NB4 (cell line): ENCODE measurements around the gene CRYBB1.

Experiments
- DNase-seq: peaks from one replicate; pipeline ENCODE4 v3.0.0; 2010; ENCODE audit warnings: low read depth
- H3K4me3 ChIP-seq: one replicate; pipeline ENCODE4 v1.5.1; 2011; ENCODE audit warnings: mild to moderate bottlenecking, low read depth, low read length, moderate library complexity
- CTCF ChIP-seq: IDR thresholded peaks from one replicate; pipeline ENCODE4 v1.5.1; 2012; ENCODE audit warnings: low read depth, low read length
- MAX ChIP-seq: IDR thresholded peaks from 2 replicates; pipeline ENCODE4 v1.6.1; 2011; ENCODE audit warnings: low read depth, low read length
- MYC ChIP-seq: IDR thresholded peaks from 2 replicates; pipeline ENCODE4 v1.6.1; 2011; ENCODE audit warnings: low read depth, low read length
- POLR2A ChIP-seq: IDR thresholded peaks from 2 replicates; pipeline ENCODE4 v1.6.1; 2011; ENCODE audit warnings: mild to moderate bottlenecking; ENCODE audit not compliant: insufficient read length; ENCODE audit errors: extremely low read depth

The CRYBB1 gene

GRCh38 chr22:26556904-26557303, 60.9 kb downstream of the CRYBB1 start:
- no peak for TF ChIP-seq CTCF
- TF ChIP-seq POLR2A: no peak
- no peak for TF ChIP-seq MAX
- no peak overlapping the region for H3K4me3 ChIP-seq
- no peak for DNase-seq

- no peak overlapping the region for H3K4me3 ChIP-seq
- DNase-seq: no peak
- TF ChIP-seq POLR2A: no peak
- no peak for TF ChIP-seq CTCF
- no peak for TF ChIP-seq MYC
- no peak for TF ChIP-seq MAX
Measured at GRCh38 chr22:26555478-26555877, 62.3 kb downstream of the CRYBB1 start.

GRCh38 chr22:26554956-26555355, 62.9 kb downstream of the CRYBB1 start:
- H3K4me3 ChIP-seq: no peak overlapping the region
- no peak for TF ChIP-seq CTCF
- TF ChIP-seq POLR2A: no peak
- no peak for TF ChIP-seq MAX
- no peak for TF ChIP-seq MYC
- DNase-seq: no peak

GRCh38 chr22:26553056-26553752, 64.6 kb downstream of the CRYBB1 start:
- peak; percentile 34 for DNase-seq
- no peak overlapping the region for H3K4me3 ChIP-seq
- TF ChIP-seq MAX (no peak), POLR2A (no peak), CTCF (no peak), MYC (no peak)

- TF ChIP-seq MYC (no peak), POLR2A (no peak), CTCF (no peak), MAX (no peak)
- DNase-seq: peak; percentile 85
- H3K4me3 ChIP-seq: no peak overlapping the region
Measured at GRCh38 chr22:26552466-26552865, 65.4 kb downstream of the CRYBB1 start.
